ENCODE measurements around the gene RMND5A. TPM values are rescaled to one million over a fixed set of nuclear protein-coding genes. Genes with fewer than 3 reads are reported as not detected.

The RMND5A gene
- total RNA-seq, 2 donors from 2014 or later: 45.4 to 49.3 TPM

GRCh38 chr2:86790676-86791572, 70.8 kb downstream of the RMND5A start, which contains the start of gene CD8A:
Gene CD8A, minus strand, starts transcription at chr2:86790913. Its CDS starts 88 bp downstream, at chr2:86790825.
- H3K36me3 Mint-ChIP-seq (ENCODE audit: low read depth): no peaks in the 10 kb centered on the region
- H3K4me3 ChIP-seq (ENCODE audit: low read length): peak within 1 kb of the TSS; percentile 56
- H3K9ac ChIP-seq (ENCODE audit: extremely low read depth, low read length, poor library complexity, severe bottlenecking): no peak within 1 kb of the TSS
- peak; percentile 78 for DNase-seq
- TF ChIP-seq CTCF (conservative IDR thresholded peaks at IDR 0.05): no peak
- H3K4me3 Mint-ChIP-seq: peak within 1 kb of the TSS; percentile 37
- peaks cover 4% of the 10 kb centered on the region for H3K9me3 ChIP-seq (ENCODE audit: control insufficient read depth, low read length)
- H3K27me3 ChIP-seq (ENCODE audit: control insufficient read depth, insufficient read depth, low read length, poor library complexity, severe bottlenecking): peaks cover 86% of the 10 kb centered on the region
- no peak within 1 kb of the TSS for H3K27ac Mint-ChIP-seq
- WGBS, 2 experiments (ENCODE audit: insufficient coverage in 1 of 2, insufficient read length in 1 of 2): 9 to 13% methylated on average over 11 to 57 of the region's 57 CpGs
- peaks cover 13% of the 10 kb centered on the region for H3K9me3 Mint-ChIP-seq
- no peaks in the 10 kb centered on the region for H3K4me1 ChIP-seq (ENCODE audit: control insufficient read depth, insufficient read depth, low read length)
- peaks cover 7% of the 10 kb centered on the region for H3K4me1 Mint-ChIP-seq
- peaks cover 93% of the 10 kb centered on the region for H3K27me3 Mint-ChIP-seq (ENCODE audit: insufficient read depth)
- no peak within 1 kb of the TSS for H3K27ac ChIP-seq (ENCODE audit: low read depth, low read length)
- H3K36me3 ChIP-seq (ENCODE audit: control insufficient read depth, insufficient read depth, low read length): no peaks in the 10 kb centered on the region

- Mint-ChIP-seq H3K4me3 (peak overlapping the region; percentile 37), H3K27ac (no peak overlapping the region), H3K9me3 (peaks cover 20% of the 10 kb centered on the region), H3K36me3 (ENCODE audit: low read depth) (no peaks in the 10 kb centered on the region), H3K27me3 (ENCODE audit: insufficient read depth) (peaks cover 90% of the 10 kb centered on the region), H3K4me1 (peaks cover 7% of the 10 kb centered on the region)
- Histone ChIP-seq H3K27ac (ENCODE audit: low read depth, low read length) (no peak overlapping the region), H3K27me3 (ENCODE audit: control insufficient read depth, insufficient read depth, low read length, poor library complexity, severe bottlenecking) (peaks cover 86% of the 10 kb centered on the region), H3K4me1 (ENCODE audit: control insufficient read depth, insufficient read depth, low read length) (no peaks in the 10 kb centered on the region), H3K36me3 (ENCODE audit: control insufficient read depth, insufficient read depth, low read length) (no peaks in the 10 kb centered on the region), H3K9me3 (ENCODE audit: control insufficient read depth, low read length) (peaks cover 10% of the 10 kb centered on the region), H3K4me3 (ENCODE audit: low read length) (peak overlapping the region; percentile 56), H3K9ac (ENCODE audit: extremely low read depth, low read length, poor library complexity, severe bottlenecking) (no peak overlapping the region)
- 29 to 45% methylated on average over 2 to 7 of the region's 7 CpGs for whole genome bisulfite sequencing, 2 experiments (ENCODE audit: insufficient coverage in 1 of 2, insufficient read length in 1 of 2)
- TF ChIP-seq CTCF (conservative IDR thresholded peaks at IDR 0.05): no peak
- peak; percentile 59 for DNase-seq
These were observed 71.5 kb downstream of the RMND5A start for GRCh38 chr2:86791573-86791972.

GRCh38 chr2:86793752-86794151, 73.7 kb downstream of the RMND5A start:
- Histone ChIP-seq H3K4me3 (ENCODE audit: low read length) (no peak overlapping the region), H3K9me3 (ENCODE audit: control insufficient read depth, low read length) (peaks cover 24% of the 10 kb centered on the region), H3K27ac (ENCODE audit: low read depth, low read length) (no peak overlapping the region), H3K36me3 (ENCODE audit: control insufficient read depth, insufficient read depth, low read length) (no peaks in the 10 kb centered on the region), H3K4me1 (ENCODE audit: control insufficient read depth, insufficient read depth, low read length) (no peaks in the 10 kb centered on the region), H3K27me3 (ENCODE audit: control insufficient read depth, insufficient read depth, low read length, poor library complexity, severe bottlenecking) (peaks cover 68% of the 10 kb centered on the region), H3K9ac (ENCODE audit: extremely low read depth, low read length, poor library complexity, severe bottlenecking) (no peak overlapping the region)
- H3K27me3 Mint-ChIP-seq (ENCODE audit: insufficient read depth): peaks cover 79% of the 10 kb centered on the region
- H3K36me3 Mint-ChIP-seq (ENCODE audit: low read depth): no peaks in the 10 kb centered on the region
- 92 to 100% methylated on average over 4 of the region's 4 CpGs for WGBS, 2 experiments (ENCODE audit: insufficient coverage in 1 of 2, insufficient read length in 1 of 2)
- H3K4me3 Mint-ChIP-seq: no peak overlapping the region
- peaks cover 30% of the 10 kb centered on the region for H3K9me3 Mint-ChIP-seq
- DNase-seq: no peak
- H3K4me1 Mint-ChIP-seq: peaks cover 7% of the 10 kb centered on the region
- H3K27ac Mint-ChIP-seq: no peak overlapping the region
- no peak for TF ChIP-seq CTCF (conservative IDR thresholded peaks at IDR 0.05)
